GM19455 (cell line): Measurements from ENCODE around the gene TPD52L1.

ENCODE experiments used
- ATAC-seq: cut with Tn5 transposase; IDR thresholded peaks from one replicate; pipeline ENCODE4 v1.9.1; 2021; ENCODE audit not compliant: unreplicated experiment

Gene TPD52L1

GRCh38 chr6:125302840-125303511 lies 149.4 kb downstream of the TPD52L1 start:
- no peak for ATAC-seq

DNA sequence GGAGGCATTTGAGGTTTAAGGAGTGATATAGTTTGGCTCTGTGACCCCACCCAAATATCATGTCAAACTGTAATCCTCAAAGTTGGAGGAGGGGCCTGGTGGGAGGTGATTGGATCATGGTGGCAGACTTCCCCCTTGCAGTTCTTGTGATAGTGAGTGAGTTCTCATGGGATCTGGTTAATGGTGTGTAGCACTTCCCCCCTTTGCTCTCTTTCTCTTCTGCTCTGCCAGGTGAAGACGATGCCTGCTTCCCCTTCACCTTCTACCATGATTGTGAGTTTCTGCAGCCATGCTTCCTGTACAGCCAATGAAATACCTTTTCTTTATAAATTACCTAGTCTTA lies 149.9 kb downstream of the TPD52L1 start:
- ATAC-seq = no peak

- ATAC-seq = no peak
Observed at GRCh38 chr6:125304970-125305660, 151.5 kb downstream of the TPD52L1 start.

GRCh38 chr6:125306756-125307149 lies 153.2 kb downstream of the TPD52L1 start:
- ATAC-seq = no peak

DNA sequence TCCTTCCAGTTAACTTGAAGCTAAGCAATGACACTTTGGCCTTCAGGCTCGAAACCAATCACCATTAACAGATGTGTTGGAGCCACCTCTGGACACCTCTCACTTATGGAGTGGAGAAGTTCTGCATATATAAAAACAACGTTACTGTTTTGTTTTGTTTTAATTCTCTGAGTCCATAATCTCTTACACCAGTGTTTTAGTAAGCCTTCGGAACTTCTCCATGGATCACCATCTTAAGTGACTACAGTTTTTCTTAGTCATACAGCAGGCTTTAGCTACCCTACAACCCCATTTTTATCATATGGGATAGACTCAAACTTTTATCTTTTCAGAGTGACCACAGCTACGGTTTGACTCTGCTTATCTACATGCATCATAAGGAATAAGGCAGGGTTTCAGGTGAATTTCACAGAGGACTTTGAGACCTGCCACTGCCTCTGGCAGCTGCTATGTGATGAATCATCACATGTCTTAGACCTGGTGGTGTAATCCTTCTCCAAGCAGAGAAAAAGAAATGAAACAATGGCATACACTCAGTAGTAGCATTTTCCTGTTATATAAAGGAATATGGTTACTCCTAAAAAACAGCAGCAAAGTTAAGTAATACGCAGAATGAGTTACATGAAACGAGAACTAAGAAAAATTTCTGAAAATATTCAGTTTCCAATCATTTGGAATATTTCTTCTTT lies 153.7 kb downstream of the TPD52L1 start:
- ATAC-seq = no peak

DNA sequence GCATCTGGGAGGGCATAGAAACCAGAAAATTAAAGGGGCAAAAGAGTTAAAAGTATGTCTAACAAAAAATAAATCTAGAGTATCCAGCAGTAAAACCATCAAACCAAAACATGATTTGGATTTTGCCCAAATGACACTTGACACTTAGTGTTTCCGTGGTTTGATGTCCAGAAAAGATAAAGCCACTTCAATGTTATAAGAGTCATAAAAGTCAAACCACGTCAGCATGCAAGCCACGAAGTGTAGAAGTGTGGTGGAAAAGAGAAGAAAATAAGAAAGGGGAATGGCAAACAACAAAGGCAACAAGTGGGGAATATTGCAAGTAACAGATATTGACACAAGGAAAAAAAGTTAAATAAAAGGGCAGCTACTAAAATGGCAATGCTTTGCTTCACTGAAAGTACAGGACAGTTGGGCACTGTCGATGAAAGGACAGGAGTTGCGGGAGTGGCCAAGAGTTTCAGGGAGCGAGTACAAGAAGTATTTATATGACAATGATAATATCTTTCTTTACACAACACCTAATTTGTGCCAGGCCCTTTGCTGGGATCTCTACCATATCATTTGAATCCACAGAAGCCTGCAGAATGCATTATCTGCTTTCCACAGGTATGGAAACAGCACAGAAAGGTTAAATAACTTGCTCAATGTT lies 154.5 kb downstream of the TPD52L1 start:
- no peak for ATAC-seq

GRCh38 chr6:125310994-125311649 lies 157.5 kb downstream of the TPD52L1 start:
- ATAC-seq = peak; percentile 82

DNA sequence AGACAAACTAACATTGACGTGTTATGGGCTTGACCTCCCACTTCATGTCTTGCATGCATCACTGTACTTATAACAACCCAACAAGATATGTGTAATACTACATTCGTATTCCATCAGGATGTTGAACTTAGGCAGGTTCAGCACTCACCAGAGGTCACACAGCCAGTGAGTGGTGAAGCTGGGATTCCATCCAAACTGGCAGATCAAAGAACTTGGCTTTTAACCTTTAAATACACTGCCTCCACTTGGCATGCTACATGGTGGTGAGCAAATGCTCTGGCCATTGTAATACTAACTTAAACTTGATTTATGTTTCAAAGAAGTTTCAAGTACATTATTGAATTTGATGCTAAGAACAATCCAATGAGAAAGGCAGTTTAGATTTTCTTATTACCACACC lies 158.9 kb downstream of the TPD52L1 start:
- no peak for ATAC-seq

DNA sequence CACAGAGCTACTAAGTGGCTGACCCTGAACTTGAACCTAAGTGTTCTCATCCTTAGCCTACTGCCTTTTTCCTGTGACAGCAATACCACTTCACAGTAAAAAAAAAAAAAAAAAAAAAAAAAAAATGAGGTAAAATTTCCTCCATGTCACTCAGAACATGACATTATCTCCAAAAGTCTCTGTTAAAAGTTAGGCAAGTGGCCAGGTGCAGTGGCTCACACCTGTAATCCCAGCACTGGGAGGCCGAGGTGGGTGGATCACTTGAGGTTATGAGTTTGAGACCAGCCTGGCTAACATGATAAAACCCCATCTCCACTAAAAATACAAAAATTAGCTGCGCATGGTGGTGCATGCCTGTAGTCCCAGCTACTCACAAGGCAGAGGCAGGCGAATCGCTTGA lies 159.4 kb downstream of the TPD52L1 start:
- ATAC-seq = no peak
